NCI-H2196 (cell line): ENCODE measurements around the gene LAMB1.
A peak's percentile ranks its signal among the peaks of the same experiment; 100 is the strongest.

Experiments
- DNase-seq: peaks from one replicate; lab custom pipeline; 2025; ENCODE audit not compliant: unreplicated experiment; lab: John Stamatoyannopoulos, UW

Gene LAMB1

DNA sequence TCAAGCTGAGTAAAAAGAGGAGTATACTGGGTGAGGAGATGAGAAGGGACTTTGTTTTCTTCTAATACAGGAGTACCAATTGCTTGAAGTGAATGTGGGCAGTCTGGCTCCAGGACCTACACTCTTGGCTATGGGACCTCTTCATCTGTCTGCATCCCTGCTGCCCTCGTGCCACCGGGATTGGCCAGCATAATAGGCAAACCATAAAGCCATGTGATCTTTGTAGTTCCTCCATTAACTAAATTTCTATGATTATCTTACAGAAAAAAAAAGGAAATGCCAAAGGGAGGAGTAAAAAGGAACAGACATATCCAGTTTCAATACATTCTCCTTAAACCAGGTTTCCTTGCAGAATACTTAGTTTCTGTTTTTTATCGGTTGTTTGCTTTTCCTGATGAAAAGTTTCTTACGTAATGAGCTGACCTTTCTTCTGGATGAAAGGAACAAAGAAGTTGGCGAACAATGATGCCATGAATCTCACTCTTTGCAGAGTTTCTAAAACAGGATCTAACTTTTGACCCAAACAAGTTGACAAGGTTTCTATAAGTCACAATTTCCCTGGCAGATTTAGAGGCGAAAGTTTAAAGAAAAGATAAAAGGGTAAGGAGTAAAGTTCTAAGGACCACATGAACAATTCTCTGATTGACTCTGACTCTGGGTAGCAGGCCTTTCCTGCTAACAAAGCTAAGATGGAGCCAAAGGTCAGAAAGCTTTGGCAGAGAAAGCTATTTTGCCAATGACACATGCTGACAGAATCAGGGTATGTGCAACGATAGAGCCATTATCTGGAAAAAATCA is 54.1 kb downstream of the LAMB1 start:
- peak; percentile 16 for DNase-seq

- DNase-seq, result no peak
Observed at GRCh38 chr7:107946881-107947280, 56.1 kb downstream of the LAMB1 start.

DNA sequence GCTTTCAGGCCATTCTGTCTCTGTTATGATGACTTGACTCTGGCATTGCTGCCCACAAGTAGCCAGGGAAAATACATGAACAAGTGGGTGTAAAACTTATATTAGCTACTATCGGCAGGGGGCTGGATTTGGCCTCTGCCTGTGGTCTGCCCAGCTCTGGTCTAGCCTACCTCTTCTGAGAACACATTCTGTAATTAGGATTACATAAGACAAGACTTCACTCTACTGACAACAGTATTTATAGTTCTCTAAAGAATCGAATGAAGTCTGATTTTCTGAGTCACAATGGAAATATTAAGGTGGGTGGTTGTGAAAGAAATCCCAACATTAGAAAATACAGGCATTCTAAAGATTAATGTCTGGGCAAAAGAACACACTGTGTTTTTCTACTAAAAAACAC is 56.5 kb downstream of the LAMB1 start:
- DNase-seq, result no peak

DNA sequence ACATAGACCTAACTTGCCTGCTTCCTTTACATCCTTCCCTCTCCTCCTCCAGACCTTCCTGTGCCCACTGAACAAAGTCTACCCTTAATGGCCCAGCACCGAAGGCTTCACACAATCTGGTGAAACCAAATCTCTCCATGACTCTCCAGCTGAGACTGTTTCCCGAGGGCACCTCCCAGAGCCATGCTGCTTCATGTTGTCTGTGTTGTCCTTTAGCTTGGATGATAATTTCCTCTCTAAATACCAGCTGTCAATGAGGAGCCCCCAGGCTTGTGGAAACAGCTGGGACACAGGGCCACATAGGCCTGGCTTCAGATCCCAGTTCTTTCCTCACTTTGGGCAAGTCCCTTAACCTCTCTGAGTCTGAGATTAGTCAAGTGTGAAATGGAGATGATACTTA is 57.6 kb downstream of the LAMB1 start:
- DNase-seq, result no peak

DNA sequence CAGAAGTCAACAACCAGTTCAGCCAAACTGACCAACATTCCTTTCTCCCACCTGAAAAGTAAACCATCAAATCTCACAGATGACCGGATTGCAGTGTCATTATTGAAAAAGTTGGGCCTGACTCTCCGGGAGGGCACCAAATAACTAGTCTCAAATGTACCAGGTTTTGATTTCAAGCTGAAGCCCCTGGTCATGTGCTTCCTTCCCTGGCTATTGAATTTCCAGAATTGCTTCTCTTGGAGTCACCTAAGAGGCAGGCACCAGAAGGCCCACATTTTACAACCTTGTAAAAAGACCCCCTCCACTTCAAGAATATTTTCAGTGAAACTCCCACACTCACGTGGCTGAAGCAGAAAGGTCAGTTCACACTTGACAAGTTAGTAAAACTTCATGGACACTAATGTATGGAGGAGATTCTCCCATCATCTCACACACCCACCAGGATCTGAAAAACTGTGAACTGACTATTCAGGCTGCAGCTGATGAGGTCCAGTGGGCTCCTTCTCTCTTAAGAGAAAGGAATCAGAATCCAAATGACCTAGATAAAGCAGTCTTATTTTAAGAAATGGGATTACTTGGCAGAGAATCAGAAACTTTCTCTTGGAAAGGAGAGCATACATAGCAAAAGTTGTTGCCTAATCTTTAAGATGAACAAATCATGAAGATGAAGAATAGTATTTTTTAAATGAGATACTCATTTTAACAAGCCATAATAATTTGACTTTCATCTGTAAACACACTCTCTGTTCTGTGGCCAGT is 58.4 kb downstream of the LAMB1 start:
- no peak for DNase-seq

- no peak for DNase-seq
Observed at GRCh38 chr7:107943018-107943417, 59.9 kb downstream of the LAMB1 start.

DNA sequence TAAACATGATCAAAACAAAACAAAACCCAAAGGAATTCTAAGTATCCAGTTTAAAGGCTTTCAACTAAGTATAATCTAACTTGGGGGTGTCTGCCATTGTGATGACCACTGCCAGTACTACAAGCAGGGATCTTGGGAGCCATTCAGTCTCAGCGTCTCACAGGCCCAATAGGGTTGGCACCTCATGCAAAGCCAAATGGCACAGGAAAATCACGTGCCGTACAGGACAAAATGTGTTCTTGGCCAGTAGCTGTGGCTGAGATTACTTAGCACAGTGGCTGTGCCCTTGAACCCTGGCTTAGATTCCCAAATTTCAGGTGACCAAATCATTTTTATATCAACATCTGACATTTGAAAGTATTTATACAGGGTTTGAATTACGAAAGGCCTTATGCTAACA is 62.0 kb downstream of the LAMB1 start:
- no peak for DNase-seq

DNA sequence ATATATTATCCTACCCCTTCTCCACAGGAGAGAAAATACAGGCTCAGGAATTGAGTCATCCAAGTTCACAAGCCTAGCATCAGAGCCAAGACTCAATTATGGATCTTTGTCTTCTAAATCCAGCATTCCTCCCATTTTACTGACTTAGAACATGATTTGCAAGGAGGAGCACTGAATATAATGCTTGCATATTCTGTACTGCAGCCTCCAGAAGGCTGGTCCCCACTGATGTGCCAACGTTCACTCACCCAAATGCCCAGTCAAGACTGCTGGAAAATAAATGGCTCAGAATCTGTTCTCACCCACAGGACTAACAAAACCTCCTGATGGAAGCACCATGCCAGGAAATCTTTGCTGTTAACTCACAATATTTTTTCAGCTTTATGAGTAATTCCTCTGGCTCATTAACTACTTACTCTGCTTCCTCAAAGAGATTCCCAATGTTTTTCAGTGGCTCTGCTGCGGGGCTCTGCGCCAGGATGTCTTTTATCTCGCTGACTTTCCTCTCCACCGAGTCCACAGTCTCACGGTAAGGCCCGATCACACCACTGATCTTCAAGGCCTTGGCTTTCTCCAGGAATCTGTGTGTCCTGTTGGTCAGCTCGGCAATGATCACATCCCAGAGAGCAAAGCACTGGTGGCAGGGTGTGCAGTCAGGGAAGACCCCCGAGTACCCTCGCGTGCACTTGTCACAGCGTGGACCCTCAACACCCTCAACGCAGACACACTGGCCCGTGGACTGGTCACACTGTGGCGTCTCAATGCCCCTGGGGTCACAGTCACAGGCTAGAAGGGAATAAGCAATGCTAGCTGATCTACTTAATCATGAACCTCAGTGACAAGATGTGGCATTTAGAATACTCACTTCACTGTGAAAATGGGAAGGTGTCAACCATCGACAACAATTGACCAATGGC is 63.1 kb downstream of the LAMB1 start:
- no peak for DNase-seq

- DNase-seq, result no peak
Observed at GRCh38 chr7:107938456-107939250, 64.3 kb downstream of the LAMB1 start.

DNA sequence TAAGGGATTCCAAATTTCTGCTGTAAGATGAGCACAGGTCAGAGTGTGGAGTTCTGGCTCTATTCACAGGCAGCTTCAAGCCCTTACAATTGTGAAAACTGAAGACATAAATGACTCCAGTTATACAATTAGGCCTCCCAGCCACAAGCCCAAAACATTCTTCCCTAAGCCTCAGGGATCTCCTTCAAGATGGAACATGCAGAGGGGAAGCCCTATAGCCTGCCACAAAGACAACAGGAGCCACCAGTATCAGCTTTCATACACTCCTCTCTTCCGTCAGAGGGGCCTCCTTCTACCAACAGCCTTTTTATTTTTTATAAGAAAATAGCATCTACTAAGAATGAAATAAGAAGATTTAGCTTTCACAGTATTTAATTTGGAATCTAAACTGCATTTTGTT is 65.4 kb downstream of the LAMB1 start:
- no peak for DNase-seq

GRCh38 chr7:107936312-107936711 is 66.6 kb downstream of the LAMB1 start:
- DNase-seq, result no peak

DNA sequence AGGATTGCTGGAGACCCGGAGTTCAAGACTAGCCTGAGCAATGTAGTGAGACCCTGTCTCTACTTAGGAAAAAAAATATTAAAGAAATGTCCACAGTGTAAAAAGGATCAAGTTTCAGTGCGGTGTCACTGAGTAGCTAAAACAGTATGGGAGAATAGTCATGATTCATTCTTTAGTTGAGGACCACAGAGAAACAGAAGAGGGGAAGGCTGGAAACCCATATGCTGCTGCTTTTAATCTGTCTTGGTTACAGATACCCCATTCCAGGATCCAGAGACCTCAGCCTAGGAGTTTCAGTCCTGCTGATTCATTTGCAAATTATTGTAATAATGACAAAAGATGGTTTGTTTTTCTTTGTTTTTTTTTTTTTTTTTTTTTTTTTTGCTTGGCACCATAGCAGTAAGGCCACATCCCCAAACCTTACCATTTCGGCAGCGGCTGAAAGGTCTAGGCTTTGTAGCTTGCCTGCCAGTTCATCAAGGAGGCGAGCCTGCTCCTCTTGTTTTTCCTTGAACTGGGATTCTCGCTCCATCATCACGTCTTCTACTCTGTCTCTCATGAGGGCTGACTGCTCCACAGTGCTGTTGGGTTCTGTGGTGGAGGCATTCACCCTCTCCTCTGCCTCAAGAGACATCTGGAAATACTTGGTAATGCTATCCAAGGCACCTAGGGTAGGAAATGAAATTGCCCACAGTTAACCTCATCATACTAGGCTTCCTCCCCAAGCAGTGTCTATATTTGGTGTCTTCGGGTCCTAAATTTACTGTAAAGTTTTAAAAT is 67.8 kb downstream of the LAMB1 start:
- DNase-seq, result no peak

- DNase-seq, result no peak
Observed at GRCh38 chr7:107933386-107934013, 69.5 kb downstream of the LAMB1 start.

DNA sequence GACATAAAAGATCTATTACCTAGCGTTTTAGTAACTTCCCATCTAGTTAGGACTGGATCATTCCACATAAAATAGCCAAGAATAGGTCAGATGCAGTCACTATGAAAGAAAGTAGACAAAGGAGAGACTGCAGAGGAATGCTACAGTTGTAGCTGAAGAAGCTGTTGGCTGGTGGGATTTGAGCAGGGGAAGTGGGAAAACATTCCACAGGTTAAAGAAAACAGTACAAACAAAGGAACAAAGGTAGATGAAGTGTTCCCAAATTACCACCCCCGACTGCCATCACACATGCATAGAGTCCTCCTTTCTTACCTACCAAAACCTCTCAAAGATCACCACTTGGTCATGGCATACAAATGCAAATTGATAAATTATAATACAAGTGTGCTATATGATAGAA is 70.2 kb downstream of the LAMB1 start:
- DNase-seq, result no peak

GRCh38 chr7:107931740-107932515 is 71.0 kb downstream of the LAMB1 start:
- DNase-seq, result no peak

DNA sequence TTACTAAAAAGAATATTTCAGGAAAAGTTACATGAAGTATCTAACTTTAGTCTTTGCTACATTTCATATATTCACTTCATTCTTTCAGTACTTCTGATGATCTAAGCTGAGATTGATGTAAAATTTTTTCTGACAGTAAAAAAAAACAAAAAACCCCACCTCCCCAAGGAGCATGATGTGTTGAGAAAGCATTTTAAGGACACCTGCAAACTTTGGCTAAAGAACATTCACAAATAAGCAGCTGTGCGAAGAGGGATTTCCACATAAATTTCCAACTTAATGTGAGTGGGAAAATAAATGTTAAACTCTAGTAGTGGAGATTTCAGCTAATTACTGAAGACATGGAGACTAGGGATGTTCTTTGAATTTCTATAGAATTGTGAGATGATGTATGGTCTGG is 76.5 kb downstream of the LAMB1 start:
- no peak for DNase-seq

- DNase-seq, result no peak
Observed at GRCh38 chr7:107924841-107925504, 78.0 kb downstream of the LAMB1 start.

- DNase-seq, result no peak
Observed at GRCh38 chr7:107922886-107923285, 80.1 kb downstream of the LAMB1 start.
